OCI-LY3 (cell line): ENCODE measurements around the gene FCN1.
A peak's percentile ranks its signal among the peaks of the same experiment; 100 is the strongest.

Source experiments
- H2AFZ ChIP-seq: fragments of 200-600, 300-600 bp; shearing (Covaris generic); 2 replicates; pipeline ENCODE4 v1.6.0; 2014; ENCODE audit warnings: antibody characterized with exemption, low read depth, low read length
- H3K27ac ChIP-seq: fragments of 200-600, 300-600 bp; sonication (generic); 2 replicates; pipeline ENCODE4 v1.5.1; 2014; ENCODE audit warnings: mild to moderate bottlenecking, low read length, moderate library complexity, mixed read lengths
- H3K27me3 ChIP-seq: fragments of 200-600, 300-600 bp; sonication (generic); 2 replicates; pipeline ENCODE4 v1.6.1; 2014; ENCODE audit warnings: low read depth, low read length, mixed read lengths
- H3K36me3 ChIP-seq: fragments of 200-600, 300-600 bp; sonication (generic); replicated peaks from 2 replicates; pipeline ENCODE3; 2014; ENCODE audit warnings: low read depth, low read length, mixed read lengths
- H3K4me1 ChIP-seq: fragments of 300-600, 200-600 bp; sonication (generic); 2 replicates; pipeline ENCODE4 v1.6.1; 2014; ENCODE audit warnings: low read length, mixed read lengths
- H3K4me2 ChIP-seq: fragments of 200-600, 300-600 bp; sonication (generic); 2 replicates; pipeline ENCODE4 v1.6.1; 2014; ENCODE audit warnings: low read length, mixed read lengths
- H3K4me3 ChIP-seq: fragments of 300-600, 200-600 bp; sonication (generic); 2 replicates; pipeline ENCODE4 v1.5.1; 2014; ENCODE audit warnings: antibody characterized with exemption, mild to moderate bottlenecking, low read length, moderate library complexity
- H3K79me2 ChIP-seq: fragments of 300-600, 200-600 bp; shearing (Covaris generic); 2 replicates; pipeline ENCODE4 v1.6.1; 2014; ENCODE audit warnings: mild to moderate bottlenecking, low read length, mixed read lengths
- H3K9ac ChIP-seq: fragments of 300-600, 200-600 bp; shearing (Covaris generic); 2 replicates; pipeline ENCODE4 v1.6.0; 2014; ENCODE audit warnings: mild to moderate bottlenecking, low read length, moderate library complexity
- H3K9me3 ChIP-seq: fragments of 200-600, 300-600 bp; shearing (Covaris generic); 2 replicates; pipeline ENCODE4 v1.6.1; 2014; ENCODE audit warnings: low read length, mixed read lengths; ENCODE audit not compliant: insufficient read depth
- H4K20me1 ChIP-seq: fragments of 200-600, 300-600 bp; sonication (generic); 2 replicates; pipeline ENCODE4 v1.6.1; 2016; ENCODE audit warnings: low read length, mixed read lengths; ENCODE audit not compliant: insufficient read depth
- CTCF ChIP-seq: fragments of 200-600, 300-600 bp; sonication (generic); IDR thresholded peaks from 2 replicates; pipeline ENCODE4 v1.5.1; 2014; ENCODE audit warnings: antibody characterized with exemption, low read length, low read depth
- EZH2phosphoT487 ChIP-seq: fragments of 200-600 bp; shearing (Covaris generic); IDR thresholded peaks from 2 replicates; pipeline ENCODE4 v1.6.1; 2018; ENCODE audit warnings: antibody characterized with exemption, mixed run types, low read depth

The FCN1 gene

GRCh38 chr9:134929193-134930158 is 11.8 kb upstream of the FCN1 start:
- H3K36me3 ChIP-seq = peaks cover 5% of the 10 kb centered on the region
- H3K9me3 ChIP-seq = no peaks in the 10 kb centered on the region
- peak overlapping the region; percentile 82 for H3K9ac ChIP-seq

GRCh38 chr9:134928436-134929192 is 10.9 kb upstream of the FCN1 start:
- peak overlapping the region; percentile 82 for H3K4me2 ChIP-seq
- TF ChIP-seq EZH2phosphoT487 (no peak), CTCF (peak; percentile 34; the same call in 1 of the 2 replicates)
- peaks cover 25% of the 10 kb centered on the region for H3K79me2 ChIP-seq
- H2AFZ ChIP-seq = no peak overlapping the region
- peak overlapping the region; percentile 82 for H3K9ac ChIP-seq
- H3K4me3 ChIP-seq = peak overlapping the region; percentile 23; the same call in 1 of the 2 replicates
- H3K4me1 ChIP-seq = peaks cover 76% of the 10 kb centered on the region
- no peaks in the 10 kb centered on the region for H3K27me3 ChIP-seq
- peaks cover 5% of the 10 kb centered on the region for H3K36me3 ChIP-seq
- no peaks in the 10 kb centered on the region for H3K9me3 ChIP-seq
- peak overlapping the region; percentile 98 for H3K27ac ChIP-seq
- H4K20me1 ChIP-seq = no peaks in the 10 kb centered on the region

More at GRCh38 chr9:134929193-134930158, 11.8 kb upstream of the FCN1 start:
- no peak overlapping the region for H2AFZ ChIP-seq
- TF ChIP-seq EZH2phosphoT487 (no peak), CTCF (no peak; the same call in 1 of the 2 replicates)
- H3K4me3 ChIP-seq = peak overlapping the region; percentile 60
- peaks cover 30% of the 10 kb centered on the region for H3K79me2 ChIP-seq
- H4K20me1 ChIP-seq = no peaks in the 10 kb centered on the region
- peak overlapping the region; percentile 82 for H3K4me2 ChIP-seq
- H3K4me1 ChIP-seq = peaks cover 81% of the 10 kb centered on the region
- H3K27ac ChIP-seq = peak overlapping the region; percentile 98
- H3K27me3 ChIP-seq = no peaks in the 10 kb centered on the region

- H3K27ac ChIP-seq = peak overlapping the region; percentile 35; the same call in 1 of the 2 replicates
- H2AFZ ChIP-seq = no peak overlapping the region; the same call in 1 of the 2 replicates
- no peaks in the 10 kb centered on the region for H3K27me3 ChIP-seq
Measured at GRCh38 chr9:134925011-134925511, 7.3 kb upstream of the FCN1 start.

More at GRCh38 chr9:134925011-134925511, 7.3 kb upstream of the FCN1 start:
- Histone ChIP-seq H3K79me2 (no peaks in the 10 kb centered on the region), H4K20me1 (no peaks in the 10 kb centered on the region), H3K4me2 (peak overlapping the region; percentile 24), H3K9ac (no peak overlapping the region), H3K9me3 (peaks cover 3% of the 10 kb centered on the region; the same call in 1 of the 2 replicates), H3K4me3 (no peak overlapping the region), H3K36me3 (no peaks in the 10 kb centered on the region), H3K4me1 (peaks cover 53% of the 10 kb centered on the region)
- TF ChIP-seq CTCF (no peak), EZH2phosphoT487 (no peak)
